Body of pancreas (tissue), 4 donors: ENCODE measurements around the gene NOL9. TPM values are rescaled to one million over a fixed set of nuclear protein-coding genes. Genes with fewer than 3 reads are reported as not detected.

ENCODE experiments used
- ATAC-seq: fragments of 150-250 bp; one replicate; pipeline ENCODE4 v1.9.1; 2016
- DNase-seq, 4 donors: peaks; one replicate each; pipeline ENCODE4 v3.0.0-alpha.2; 2019
- H3K27ac ChIP-seq, 4 donors: fragments of 200-600 bp; sonication (generic); 1 replicate in 3 of 4; 2 replicates in 1 of 4; pipeline versions ENCODE4 v1.5.1 to v1.6.1; 2016 to 2019; ENCODE audit warnings: mild to moderate bottlenecking in 1 of 4, mixed read lengths in 1 of 4, moderate library complexity in 1 of 4
- H3K27me3 ChIP-seq, 2 donors: fragments of 200-600 bp; sonication (generic); one replicate each; pipeline ENCODE4 v1.6.0; 2016; ENCODE audit warnings: mild to moderate bottlenecking in 1 of 2
- H3K36me3 ChIP-seq, 2 donors: fragments of 200-600 bp; sonication (generic); replicated peaks in 1 of 2; 2 replicates each; pipeline ENCODE4 v1.5.1; 2016; ENCODE audit warnings: low read depth in 2 of 2; ENCODE audit not compliant: insufficient read depth in 1 of 2
- H3K4me1 ChIP-seq: fragments of 200-600 bp; sonication (generic); one replicate; pipeline ENCODE4 v1.6.0; 2016
- H3K4me3 ChIP-seq, 2 donors: fragments of 200-600 bp; sonication (generic); 1 replicate in 1 of 2; 2 replicates in 1 of 2; pipeline ENCODE4 v1.5.1; 2016 to 2019
- H3K9me3 ChIP-seq, 3 donors: fragments of 200-600 bp; sonication (generic); 1 replicate in 2 of 3; 2 replicates in 1 of 3; pipeline ENCODE4 v1.5.1; 2016
- CTCF ChIP-seq, 7 experiments: fragments of 450-650 bp in 4 of 7; fragments of 200-600 bp in 3 of 7; sonication (generic) in 3 of 7; IDR thresholded peaks; one replicate each; pipeline ENCODE4 v1.5.1; 2016 to 2019; ENCODE audit warnings: antibody characterized with exemption in 7 of 7
- POLR2A ChIP-seq, 3 donors: fragments of 450-650 bp; IDR thresholded peaks; one replicate each; pipeline ENCODE4 v1.6.1; 2016; ENCODE audit warnings: antibody characterized with exemption in 3 of 3, mild to moderate bottlenecking in 2 of 3
- WGBS, 2 donors: methylation state at CpG; one replicate each; pipeline ENCODE4 v1.1.5; 2017; 5-methylcytosine and 5-hydroxymethylcytosine counted together
- intact Hi-C: fragments of 100-400 bp; cut with DNase I; formaldehyde crosslinking; loops from one replicate; pipeline ENCODE4 v1.15.1; 2023
- total RNA-seq, 2 donors: library from RNA; depleted of rRNA; stranded (reverse); fragments of >200 nt; gene quantifications; one replicate each; pipeline ENCODE4 v1.1.0, GENCODE V29; 2016

The NOL9 gene
- total RNA-seq, 2 donors from 2014 or later, result 13.7 to 27.4 TPM

- TF ChIP-seq POLR2A (IDR thresholded peaks at IDR 0.05), result no peak
- TF ChIP-seq CTCF (IDR thresholded peaks at IDR 0.05), result no peak
- no peak for DNase-seq
- no peaks in the 10 kb centered on the region for H3K9me3 ChIP-seq
- no peaks in the 10 kb centered on the region for H3K36me3 ChIP-seq
- WGBS, 2 donors, result 61% methylated on average over 13 of the region's 13 CpGs; no CpG with 5 or more reads in 1 of the 2 donors
- no peak for ATAC-seq
- H3K4me3 ChIP-seq, result no peak overlapping the region
- peaks cover 17% of the 10 kb centered on the region for H3K4me1 ChIP-seq
- intact Hi-C loops, result no loop called here
- no peaks in the 10 kb centered on the region for H3K27me3 ChIP-seq
- no peak overlapping the region for H3K27ac ChIP-seq
Observed at GRCh38 chr1:6498576-6499111, 55.7 kb downstream of the NOL9 start.

- intact Hi-C loops, result no loop called here
Observed at GRCh38 chr1:6497867-6498575, 56.3 kb downstream of the NOL9 start.

GRCh38 chr1:6497215-6497866 lies 57.0 kb downstream of the NOL9 start:
- WGBS, 2 donors, result 0% methylated on average over 31 of the region's 74 CpGs; no CpG with 5 or more reads in 1 of the 2 donors
- Histone ChIP-seq H3K9me3 (no peaks in the 10 kb centered on the region), H3K4me3 (peak overlapping the region in 1 of 2 donors; percentile 43), H3K27me3 (no peaks in the 10 kb centered on the region), H3K36me3 (no peaks in the 10 kb centered on the region), H3K4me1 (peaks cover 19% of the 10 kb centered on the region), H3K27ac (peak overlapping the region in 1 of 4 donors; percentile 44)
- intact Hi-C loops, result no loop called here
- TF ChIP-seq POLR2A (IDR thresholded peaks at IDR 0.05) (no peak), CTCF (IDR thresholded peaks at IDR 0.05) (no peak)
- peak; percentile 74 for ATAC-seq
- peak; percentile 45 to 60 (median 54) for DNase-seq

More at GRCh38 chr1:6497867-6498575, 56.3 kb downstream of the NOL9 start:
- Histone ChIP-seq H3K9me3 (no peaks in the 10 kb centered on the region), H3K27ac (no peak overlapping the region), H3K27me3 (no peaks in the 10 kb centered on the region), H3K4me1 (peaks cover 17% of the 10 kb centered on the region), H3K36me3 (no peaks in the 10 kb centered on the region), H3K4me3 (peak overlapping the region in 1 of 2 donors; percentile 43)
- ATAC-seq (no peak), DNase-seq (no peak)
- no peak for TF ChIP-seq POLR2A (IDR thresholded peaks at IDR 0.05)
- TF ChIP-seq CTCF (IDR thresholded peaks at IDR 0.05), result no peak
- 26 to 64% methylated on average over 6 to 20 of the region's 20 CpGs for WGBS, 2 donors

- no peaks in the 10 kb centered on the region for H3K9me3 ChIP-seq
- H3K36me3 ChIP-seq, result no peaks in the 10 kb centered on the region
- no peaks in the 10 kb centered on the region for H3K27me3 ChIP-seq
- ATAC-seq (no peak), DNase-seq (no peak)
- 0 to 3% methylated on average over 2 to 20 of the region's 21 CpGs for WGBS, 2 donors
- no peak overlapping the region for H3K4me3 ChIP-seq
- TF ChIP-seq POLR2A (IDR thresholded peaks at IDR 0.05) (no peak), CTCF (IDR thresholded peaks at IDR 0.05) (no peak)
- H3K4me1 ChIP-seq, result peaks cover 22% of the 10 kb centered on the region
- H3K27ac ChIP-seq, result peak overlapping the region in 1 of 4 donors; percentile 44
- intact Hi-C loops, result no loop called here
Observed at GRCh38 chr1:6496890-6497214, 57.5 kb downstream of the NOL9 start.
